Cardiac muscle cell (in vitro differentiated cells and primary cell): ENCODE results near the gene PTDSS2. TPM values are rescaled to one million over a fixed set of nuclear protein-coding genes. Genes with fewer than 3 reads are reported as not detected.

Experiments
- DNase-seq, 2 donors: peaks; one replicate each; pipeline versions ENCODE4 v3.0.0 to v3.0.0-alpha.2; 2010 to 2017; ENCODE audit warnings: low read depth in 1 of 2, low spot score in 1 of 2
- H3K27ac ChIP-seq: fragments of 200-600 bp; sonication (generic); 2 replicates; pipeline ENCODE4 v1.5.1; 2016
- H3K27me3 ChIP-seq: fragments of 200-600 bp; sonication (generic); 2 replicates; pipeline ENCODE4 v1.6.0; 2016; ENCODE audit warnings: control low read depth
- H3K36me3 ChIP-seq: fragments of 200-600 bp; sonication (generic); 2 replicates; pipeline ENCODE4 v1.5.1; 2016; ENCODE audit warnings: control low read depth
- H3K4me1 ChIP-seq: fragments of 200-600 bp; sonication (generic); 2 replicates; pipeline ENCODE4 v1.8.1; 2017; ENCODE audit warnings: low read depth, mild to moderate bottlenecking, mixed run types
- H3K4me3 ChIP-seq: fragments of 200-600 bp; sonication (generic); 2 replicates; pipeline ENCODE4 v1.5.1; 2016; ENCODE audit warnings: mild to moderate bottlenecking
- H3K9me3 ChIP-seq: fragments of 200-600 bp; sonication (generic); 2 replicates; pipeline ENCODE4 v1.5.1; 2017; ENCODE audit warnings: low read depth, mild to moderate bottlenecking, control low read depth
- CTCF ChIP-seq: IDR thresholded peaks from 2 replicates; pipeline ENCODE4 v1.5.1; 2012; ENCODE audit warnings: low read depth, mild to moderate bottlenecking, low read length
- polyA plus RNA-seq: library from polyadenylated mRNA; unstranded; fragments of >200 nt; fragmentation: Nextera tagmentation; extraction: Ambion mirVana; gene quantifications from 2 replicates; pipeline ENCODE4 v1.2.1, GENCODE V29; 2016
- total RNA-seq: library from RNA; depleted of rRNA; stranded (reverse); fragments of >200 nt; gene quantifications from 2 replicates; pipeline ENCODE4 v1.2.3, GENCODE V29; 2016

Gene PTDSS2
- total and polyA plus RNA-seq, 2 experiments from 2014 or later = 69.6 to 202 TPM

GRCh38 chr11:440065-441042 is 9.7 kb upstream of the PTDSS2 start:
- H3K27me3 ChIP-seq = no peaks in the 10 kb centered on the region
- H3K9me3 ChIP-seq = no peaks in the 10 kb centered on the region
- no peak overlapping the region for H3K4me3 ChIP-seq
- peak; percentile 30 for TF ChIP-seq CTCF
- H3K36me3 ChIP-seq = no peaks in the 10 kb centered on the region
- peak in 1 of 2 donors; percentile 43 for DNase-seq
- H3K27ac ChIP-seq = no peak overlapping the region
- H3K4me1 ChIP-seq = no peaks in the 10 kb centered on the region

- no peaks in the 10 kb centered on the region for H3K36me3 ChIP-seq
- no peak overlapping the region for H3K27ac ChIP-seq
- H3K4me3 ChIP-seq = no peak overlapping the region
- no peaks in the 10 kb centered on the region for H3K27me3 ChIP-seq
- no peak for DNase-seq
- H3K4me1 ChIP-seq = no peaks in the 10 kb centered on the region
- no peaks in the 10 kb centered on the region for H3K9me3 ChIP-seq
- TF ChIP-seq CTCF = no peak
Measured at GRCh38 chr11:441043-441417, 9.0 kb upstream of the PTDSS2 start.

GRCh38 chr11:441418-442274 is 8.4 kb upstream of the PTDSS2 start, which contains the start of gene ANO9:
Gene ANO9 (minus strand): TSS chr11:442011. CDS start chr11:441926, 85 bp downstream.
- Histone ChIP-seq H3K4me3 (no peak within 1 kb of the TSS), H3K27me3 (no peaks in the 10 kb centered on the region), H3K4me1 (no peaks in the 10 kb centered on the region), H3K9me3 (no peaks in the 10 kb centered on the region), H3K27ac (no peak within 1 kb of the TSS), H3K36me3 (no peaks in the 10 kb centered on the region)
- no peak for TF ChIP-seq CTCF
- peak in 1 of 2 donors; percentile 17 for DNase-seq

- Histone ChIP-seq H3K4me3 (no peak overlapping the region), H3K36me3 (no peaks in the 10 kb centered on the region), H3K27me3 (no peaks in the 10 kb centered on the region), H3K27ac (no peak overlapping the region), H3K9me3 (no peaks in the 10 kb centered on the region), H3K4me1 (no peaks in the 10 kb centered on the region)
- TF ChIP-seq CTCF = no peak
- DNase-seq = no peak
Measured at GRCh38 chr11:442611-443081, 7.4 kb upstream of the PTDSS2 start.

GRCh38 chr11:443542-444199 is 6.4 kb upstream of the PTDSS2 start:
- Histone ChIP-seq H3K36me3 (no peaks in the 10 kb centered on the region), H3K27me3 (no peaks in the 10 kb centered on the region), H3K9me3 (no peaks in the 10 kb centered on the region), H3K4me1 (peaks cover 2% of the 10 kb centered on the region), H3K27ac (no peak overlapping the region), H3K4me3 (no peak overlapping the region)
- TF ChIP-seq CTCF = no peak
- no peak for DNase-seq
